ENCODE data around the gene TECTA. TPM values are rescaled to one million over a fixed set of nuclear protein-coding genes. Genes with fewer than 3 reads are reported as not detected.

TECTA gene
- total and polyA plus RNA-seq, 2 experiments from 2014 or later, result 0.17 to 0.50 TPM

- Histone ChIP-seq H3K9me2 (replicated peaks; ENCODE audit: insufficient read depth) (no peaks in the 10 kb centered on the region), H3K27ac (no peak overlapping the region), H3K27me3 (no peaks in the 10 kb centered on the region), H3K79me2 (no peaks in the 10 kb centered on the region), H3K4me1 (ENCODE audit: insufficient read depth) (no peaks in the 10 kb centered on the region), H3K4me2 (no peak overlapping the region), H3K9me3 (ENCODE audit: low read depth) (no peaks in the 10 kb centered on the region), H3K36me3 (replicated peaks; ENCODE audit: insufficient read depth, low read depth) (no peaks in the 10 kb centered on the region), H3K4me3 (no peak overlapping the region), H2AFZ (no peak overlapping the region), H4K20me1 (ENCODE audit: insufficient read depth, poor library complexity, severe bottlenecking) (no peaks in the 10 kb centered on the region)
- no peak for DNase-seq (ENCODE audit: low spot score)
- over 99% methylated on average over 28 of the region's 36 CpGs for WGBS (ENCODE audit: low lambda C conversion rate, missing lambda C conversion rate)
- TF ChIP-seq, protein P1, sequence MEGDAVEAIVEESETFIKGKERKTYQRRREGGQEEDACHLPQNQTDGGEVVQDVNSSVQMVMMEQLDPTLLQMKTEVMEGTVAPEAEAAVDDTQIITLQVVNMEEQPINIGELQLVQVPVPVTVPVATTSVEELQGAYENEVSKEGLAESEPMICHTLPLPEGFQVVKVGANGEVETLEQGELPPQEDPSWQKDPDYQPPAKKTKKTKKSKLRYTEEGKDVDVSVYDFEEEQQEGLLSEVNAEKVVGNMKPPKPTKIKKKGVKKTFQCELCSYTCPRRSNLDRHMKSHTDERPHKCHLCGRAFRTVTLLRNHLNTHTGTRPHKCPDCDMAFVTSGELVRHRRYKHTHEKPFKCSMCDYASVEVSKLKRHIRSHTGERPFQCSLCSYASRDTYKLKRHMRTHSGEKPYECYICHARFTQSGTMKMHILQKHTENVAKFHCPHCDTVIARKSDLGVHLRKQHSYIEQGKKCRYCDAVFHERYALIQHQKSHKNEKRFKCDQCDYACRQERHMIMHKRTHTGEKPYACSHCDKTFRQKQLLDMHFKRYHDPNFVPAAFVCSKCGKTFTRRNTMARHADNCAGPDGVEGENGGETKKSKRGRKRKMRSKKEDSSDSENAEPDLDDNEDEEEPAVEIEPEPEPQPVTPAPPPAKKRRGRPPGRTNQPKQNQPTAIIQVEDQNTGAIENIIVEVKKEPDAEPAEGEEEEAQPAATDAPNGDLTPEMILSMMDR (IDR thresholded peaks at IDR 0.05; ENCODE audit: poor library complexity), result no peak
- TF ChIP-seq EZH2 (IDR thresholded peaks at IDR 0.05; ENCODE audit: borderline replicate concordance), result no peak
- no peak for TF ChIP-seq EZH2phosphoT487 (IDR thresholded peaks at IDR 0.05; ENCODE audit: low read depth, severe bottlenecking, unreplicated experiment)
Observed at GRCh38 chr11:121157756-121158155, 56.7 kb downstream of the TECTA start.

GRCh38 chr11:121159741-121160140, 58.7 kb downstream of the TECTA start:
- H3K4me1 ChIP-seq (ENCODE audit: insufficient read depth), result no peaks in the 10 kb centered on the region
- no peaks in the 10 kb centered on the region for H3K27me3 ChIP-seq
- TF ChIP-seq EZH2phosphoT487 (IDR thresholded peaks at IDR 0.05; ENCODE audit: low read depth, severe bottlenecking, unreplicated experiment), result no peak
- TF ChIP-seq, protein P1 (IDR thresholded peaks at IDR 0.05; ENCODE audit: poor library complexity), result no peak
- TF ChIP-seq EZH2 (IDR thresholded peaks at IDR 0.05; ENCODE audit: borderline replicate concordance), result no peak
- no peak overlapping the region for H2AFZ ChIP-seq
- no peaks in the 10 kb centered on the region for H3K36me3 ChIP-seq (replicated peaks; ENCODE audit: insufficient read depth, low read depth)
- H3K9me2 ChIP-seq (replicated peaks; ENCODE audit: insufficient read depth), result no peaks in the 10 kb centered on the region
- H3K79me2 ChIP-seq, result no peaks in the 10 kb centered on the region
- H3K27ac ChIP-seq, result no peak overlapping the region
- WGBS (ENCODE audit: low lambda C conversion rate, missing lambda C conversion rate), result 74% methylated on average over 3 of the region's 3 CpGs
- H3K9me3 ChIP-seq (ENCODE audit: low read depth), result no peaks in the 10 kb centered on the region
- no peak for DNase-seq (ENCODE audit: low spot score)
- H3K4me2 ChIP-seq, result no peak overlapping the region
- no peaks in the 10 kb centered on the region for H4K20me1 ChIP-seq (ENCODE audit: insufficient read depth, poor library complexity, severe bottlenecking)
- H3K4me3 ChIP-seq, result no peak overlapping the region

DNA sequence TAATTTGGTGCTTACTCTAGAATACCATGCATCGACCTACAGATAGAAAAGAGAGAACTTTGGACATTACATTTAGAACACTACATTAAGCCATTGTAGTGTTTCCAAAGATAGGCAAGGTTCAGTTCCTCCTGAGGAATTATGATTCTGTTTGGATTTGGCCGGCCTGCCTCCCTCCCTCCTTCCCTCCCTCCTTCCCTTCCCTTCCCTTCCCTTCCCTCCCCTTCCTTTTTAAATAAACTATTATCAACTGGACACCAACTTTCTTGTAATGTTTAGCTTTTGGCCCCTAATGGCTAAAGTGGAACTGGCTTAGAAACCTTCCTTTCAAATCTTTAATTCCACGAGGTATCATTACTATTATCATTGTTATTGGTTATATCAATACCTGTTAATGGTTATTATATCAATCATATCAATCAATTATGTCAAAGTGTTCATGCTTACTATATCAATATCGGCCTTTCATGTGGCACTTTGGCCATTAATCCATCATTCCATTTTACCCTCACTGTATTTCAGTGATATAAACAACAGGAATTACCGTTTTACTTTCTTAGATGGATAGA, 60.4 kb downstream of the TECTA start:
- H3K79me2 ChIP-seq, result no peaks in the 10 kb centered on the region
- no peak overlapping the region for H3K4me2 ChIP-seq
- DNase-seq (ENCODE audit: low spot score), result no peak
- no peaks in the 10 kb centered on the region for H3K36me3 ChIP-seq (replicated peaks; ENCODE audit: insufficient read depth, low read depth)
- WGBS (ENCODE audit: low lambda C conversion rate, missing lambda C conversion rate), result 85% methylated on average over 4 of the region's 5 CpGs
- H3K9me3 ChIP-seq (ENCODE audit: low read depth), result no peaks in the 10 kb centered on the region
- H3K27me3 ChIP-seq, result no peaks in the 10 kb centered on the region
- H3K4me1 ChIP-seq (ENCODE audit: insufficient read depth), result no peaks in the 10 kb centered on the region
- H3K9me2 ChIP-seq (replicated peaks; ENCODE audit: insufficient read depth), result no peaks in the 10 kb centered on the region
- no peak overlapping the region for H3K27ac ChIP-seq
- no peak overlapping the region for H3K4me3 ChIP-seq
- H4K20me1 ChIP-seq (ENCODE audit: insufficient read depth, poor library complexity, severe bottlenecking), result no peaks in the 10 kb centered on the region
- TF ChIP-seq, protein P1 (IDR thresholded peaks at IDR 0.05; ENCODE audit: poor library complexity), result no peak
- TF ChIP-seq EZH2 (IDR thresholded peaks at IDR 0.05; ENCODE audit: borderline replicate concordance), result no peak
- no peak for TF ChIP-seq EZH2phosphoT487 (IDR thresholded peaks at IDR 0.05; ENCODE audit: low read depth, severe bottlenecking, unreplicated experiment)
- H2AFZ ChIP-seq, result no peak overlapping the region
